Mesendoderm (in vitro differentiated cells): ENCODE data around the gene ATP12A.

Experiments used
- DNase-seq: peaks from one replicate; pipeline ENCODE4 v3.0.0; 2013
- H2AK5ac ChIP-seq: 2 replicates; pipeline ENCODE4 v1.6.1; 2013; ENCODE audit warnings: low read length, inconsistent platforms
- H2BK120ac ChIP-seq: 2 replicates; pipeline ENCODE4 v1.6.1; 2013; ENCODE audit warnings: low read depth, mild to moderate bottlenecking, low read length, moderate library complexity, mixed read lengths
- H2BK15ac ChIP-seq: replicated peaks from 2 replicates; pipeline ENCODE4 v1.6.1; 2013; ENCODE audit warnings: low read depth, mild to moderate bottlenecking, moderate library complexity
- H2BK5ac ChIP-seq: 2 replicates; pipeline ENCODE4 v1.6.1; 2013; ENCODE audit warnings: low read length, inconsistent platforms
- H3K18ac ChIP-seq: 2 replicates; pipeline ENCODE4 v1.6.1; 2013; ENCODE audit warnings: mild to moderate bottlenecking, low read length, mixed read lengths
- H3K23ac ChIP-seq: one replicate; pipeline ENCODE4 v1.6.1; 2013; ENCODE audit warnings: low read length
- H3K27ac ChIP-seq: 2 replicates; pipeline ENCODE4 v1.5.1; 2013; ENCODE audit warnings: low read depth, mild to moderate bottlenecking, inconsistent platforms, low read length, moderate library complexity
- H3K27me3 ChIP-seq: 2 replicates; pipeline ENCODE4 v1.6.1; 2013; ENCODE audit warnings: low read length, control low read depth, mild to moderate bottlenecking, inconsistent platforms; ENCODE audit not compliant: insufficient read depth, poor library complexity
- H3K36me3 ChIP-seq: 2 replicates; pipeline ENCODE4 v1.6.1; 2013; ENCODE audit warnings: low read length, inconsistent platforms; ENCODE audit not compliant: control insufficient read depth, insufficient read depth
- H3K4ac ChIP-seq: one replicate; pipeline ENCODE4 v1.6.1; 2013; ENCODE audit warnings: low read depth, mild to moderate bottlenecking, low read length, moderate library complexity
- H3K4me1 ChIP-seq: 2 replicates; pipeline ENCODE4 v1.6.1; 2013; ENCODE audit warnings: low read depth, low read length, inconsistent platforms; ENCODE audit not compliant: control insufficient read depth
- H3K4me2 ChIP-seq: 2 replicates; pipeline ENCODE4 v1.6.1; 2013; ENCODE audit warnings: low read length
- H3K4me3 ChIP-seq: 2 replicates; pipeline ENCODE4 v1.5.1; 2013; ENCODE audit warnings: mild to moderate bottlenecking, low read length
- H3K56ac ChIP-seq: one replicate; pipeline ENCODE4 v1.6.1; 2013; ENCODE audit warnings: low read length
- H3K79me1 ChIP-seq: 2 replicates; pipeline ENCODE4 v1.6.1; 2013; ENCODE audit warnings: low read length, inconsistent platforms
- H3K79me2 ChIP-seq: 2 replicates; pipeline ENCODE4 v1.6.1; 2013; ENCODE audit warnings: mild to moderate bottlenecking, low read length; ENCODE audit not compliant: control insufficient read depth, insufficient read depth
- H3K9ac ChIP-seq: 2 replicates; pipeline ENCODE4 v1.6.1; 2013; ENCODE audit warnings: low read length, inconsistent platforms
- H4K5ac ChIP-seq: one replicate; pipeline ENCODE4 v1.6.1; 2013; ENCODE audit warnings: low read length
- H4K8ac ChIP-seq: one replicate; pipeline ENCODE4 v1.6.1; 2013; ENCODE audit warnings: low read depth, mild to moderate bottlenecking, control low read depth, low read length, moderate library complexity
- WGBS: extraction: QIAGEN DNeasy Blood & Tissue Kit; methylation state at CpG from one replicate; pipeline ENCODE4 v1.1.7; 2013; ENCODE audit warnings: low lambda C conversion rate, missing lambda C conversion rate; ENCODE audit not compliant: insufficient coverage; ENCODE audit errors: extremely low coverage; 5-methylcytosine and 5-hydroxymethylcytosine counted together

ATP12A gene

GRCh38 chr13:24692561-24692960 lies 12.4 kb downstream of the ATP12A start:
- no CpG with 5 or more reads among the region's 4 CpGs for WGBS
- Histone ChIP-seq H3K27ac (no peak overlapping the region), H4K5ac (no peak overlapping the region), H3K23ac (no peak overlapping the region), H2AK5ac (no peak overlapping the region), H4K8ac (no peak overlapping the region), H3K27me3 (no peaks in the 10 kb centered on the region), H2BK120ac (no peak overlapping the region), H3K9ac (no peak overlapping the region), H3K4me2 (no peak overlapping the region), H3K79me2 (no peaks in the 10 kb centered on the region), H3K4ac (no peak overlapping the region), H2BK5ac (no peak overlapping the region), H3K56ac (no peak overlapping the region), H3K18ac (no peak overlapping the region), H3K4me1 (no peaks in the 10 kb centered on the region), H2BK15ac (no peak overlapping the region), H3K4me3 (no peak overlapping the region), H3K79me1 (no peaks in the 10 kb centered on the region), H3K36me3 (no peaks in the 10 kb centered on the region)
- DNase-seq: peak; percentile 20

- DNase-seq: peak; percentile 93
- H2BK5ac ChIP-seq: no peak overlapping the region
Measured at GRCh38 chr13:24693862-24694471, 13.8 kb downstream of the ATP12A start.

GRCh38 chr13:24694907-24695306 lies 14.7 kb downstream of the ATP12A start:
- no peaks in the 10 kb centered on the region for H3K27me3 ChIP-seq
- no peak overlapping the region for H4K8ac ChIP-seq
- H3K79me2 ChIP-seq: no peaks in the 10 kb centered on the region
- H3K4ac ChIP-seq: no peak overlapping the region
- no peak overlapping the region for H2AK5ac ChIP-seq
- no peak overlapping the region for H3K27ac ChIP-seq
- no peak overlapping the region for H3K9ac ChIP-seq
- H3K56ac ChIP-seq: no peak overlapping the region
- no peak overlapping the region for H2BK5ac ChIP-seq
- H3K4me2 ChIP-seq: no peak overlapping the region
- DNase-seq: no peak
- no peak overlapping the region for H3K4me3 ChIP-seq
- no peak overlapping the region for H3K18ac ChIP-seq
- no peaks in the 10 kb centered on the region for H3K36me3 ChIP-seq
- WGBS: no CpG with 5 or more reads among the region's 12 CpGs
- no peak overlapping the region for H2BK15ac ChIP-seq
- H3K23ac ChIP-seq: no peak overlapping the region
- H3K79me1 ChIP-seq: no peaks in the 10 kb centered on the region
- H4K5ac ChIP-seq: no peak overlapping the region
- no peak overlapping the region for H2BK120ac ChIP-seq
- H3K4me1 ChIP-seq: peaks cover 5% of the 10 kb centered on the region

More at GRCh38 chr13:24693862-24694471, 13.8 kb downstream of the ATP12A start:
- Histone ChIP-seq H3K4me3 (no peak overlapping the region), H4K8ac (no peak overlapping the region), H3K4me2 (no peak overlapping the region), H3K27me3 (no peaks in the 10 kb centered on the region), H4K5ac (no peak overlapping the region), H3K23ac (no peak overlapping the region), H3K79me1 (no peaks in the 10 kb centered on the region), H3K4me1 (peaks cover 5% of the 10 kb centered on the region), H3K36me3 (no peaks in the 10 kb centered on the region), H3K18ac (no peak overlapping the region), H2BK120ac (no peak overlapping the region), H3K27ac (no peak overlapping the region), H3K4ac (no peak overlapping the region), H3K79me2 (no peaks in the 10 kb centered on the region), H3K56ac (peak overlapping the region; percentile 18), H2BK15ac (no peak overlapping the region), H3K9ac (no peak overlapping the region), H2AK5ac (no peak overlapping the region)
- WGBS: no CpG with 5 or more reads among the region's 17 CpGs

- no peak overlapping the region for H3K4me3 ChIP-seq
- no peaks in the 10 kb centered on the region for H3K27me3 ChIP-seq
- no peak overlapping the region for H3K27ac ChIP-seq
- H3K23ac ChIP-seq: no peak overlapping the region
- no peak overlapping the region for H4K8ac ChIP-seq
- peak overlapping the region; percentile 9 for H2BK5ac ChIP-seq
- no peak overlapping the region for H2AK5ac ChIP-seq
- no peaks in the 10 kb centered on the region for H3K36me3 ChIP-seq
- no peak overlapping the region for H4K5ac ChIP-seq
- no peak overlapping the region for H3K9ac ChIP-seq
- H3K4ac ChIP-seq: no peak overlapping the region
- WGBS: no CpG with 5 or more reads among the region's 12 CpGs
- peaks cover 5% of the 10 kb centered on the region for H3K4me1 ChIP-seq
- H3K56ac ChIP-seq: no peak overlapping the region
- no peaks in the 10 kb centered on the region for H3K79me2 ChIP-seq
- DNase-seq: no peak
- H2BK120ac ChIP-seq: no peak overlapping the region
- no peak overlapping the region for H2BK15ac ChIP-seq
- H3K79me1 ChIP-seq: no peaks in the 10 kb centered on the region
- H3K4me2 ChIP-seq: no peak overlapping the region
- H3K18ac ChIP-seq: no peak overlapping the region
Measured at GRCh38 chr13:24698686-24699085, 18.5 kb downstream of the ATP12A start.

GRCh38 chr13:24699541-24699940 lies 19.3 kb downstream of the ATP12A start:
- no peak overlapping the region for H3K23ac ChIP-seq
- no peak overlapping the region for H3K4ac ChIP-seq
- DNase-seq: no peak
- H3K27me3 ChIP-seq: no peaks in the 10 kb centered on the region
- H2BK120ac ChIP-seq: no peak overlapping the region
- H3K79me2 ChIP-seq: no peaks in the 10 kb centered on the region
- H3K27ac ChIP-seq: no peak overlapping the region
- H4K8ac ChIP-seq: no peak overlapping the region
- no peaks in the 10 kb centered on the region for H3K36me3 ChIP-seq
- H2BK15ac ChIP-seq: no peak overlapping the region
- H3K79me1 ChIP-seq: no peaks in the 10 kb centered on the region
- H3K4me2 ChIP-seq: no peak overlapping the region
- peaks cover 5% of the 10 kb centered on the region for H3K4me1 ChIP-seq
- no peak overlapping the region for H3K18ac ChIP-seq
- no peak overlapping the region for H4K5ac ChIP-seq
- H3K9ac ChIP-seq: no peak overlapping the region
- H2AK5ac ChIP-seq: no peak overlapping the region
- no peak overlapping the region for H3K56ac ChIP-seq
- H2BK5ac ChIP-seq: no peak overlapping the region
- WGBS: no CpG with 5 or more reads among the region's 5 CpGs
- no peak overlapping the region for H3K4me3 ChIP-seq

GRCh38 chr13:24700539-24700938 lies 20.3 kb downstream of the ATP12A start:
- Histone ChIP-seq H3K23ac (no peak overlapping the region), H4K8ac (no peak overlapping the region), H3K79me1 (no peaks in the 10 kb centered on the region), H3K4me1 (peaks cover 5% of the 10 kb centered on the region), H3K27me3 (no peaks in the 10 kb centered on the region), H3K56ac (no peak overlapping the region), H3K27ac (no peak overlapping the region), H2BK15ac (no peak overlapping the region), H3K4me3 (no peak overlapping the region), H3K4ac (no peak overlapping the region), H3K4me2 (no peak overlapping the region), H2BK120ac (no peak overlapping the region), H3K79me2 (no peaks in the 10 kb centered on the region), H3K36me3 (no peaks in the 10 kb centered on the region), H3K9ac (no peak overlapping the region), H2AK5ac (no peak overlapping the region), H3K18ac (no peak overlapping the region), H4K5ac (no peak overlapping the region), H2BK5ac (no peak overlapping the region)
- WGBS: no CpG with 5 or more reads among the region's 8 CpGs
- no peak for DNase-seq
